Activated T-cell treated with anti-CD3 and anti-CD28 coated beads for 48 hours (primary cell): ENCODE results near the gene THSD7B.

Experiments used
- DNase-seq: peaks from one replicate; pipeline ENCODE4 v3.0.0-alpha.2; 2020; ENCODE audit warnings: low read depth

THSD7B gene

DNA sequence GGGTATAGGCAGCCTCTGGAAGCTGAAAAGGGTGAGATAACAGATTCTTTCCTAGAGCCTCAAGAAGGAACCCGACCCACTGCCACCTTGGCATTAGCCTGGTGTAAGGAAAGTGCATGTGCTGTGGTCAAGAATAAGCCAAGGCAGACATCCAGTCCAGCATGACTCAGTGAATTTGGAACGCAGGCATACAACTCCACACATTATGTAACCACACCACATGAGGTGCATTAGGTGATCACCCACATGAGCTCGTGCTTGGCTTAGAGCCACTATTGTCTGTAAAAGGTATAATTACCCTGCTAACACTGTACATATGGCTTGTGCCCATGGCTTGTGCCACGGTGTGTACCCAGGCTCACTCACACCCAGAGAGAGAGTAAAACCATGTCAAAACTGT is 615.3 kb downstream of the THSD7B start:
- no peak for DNase-seq

DNA sequence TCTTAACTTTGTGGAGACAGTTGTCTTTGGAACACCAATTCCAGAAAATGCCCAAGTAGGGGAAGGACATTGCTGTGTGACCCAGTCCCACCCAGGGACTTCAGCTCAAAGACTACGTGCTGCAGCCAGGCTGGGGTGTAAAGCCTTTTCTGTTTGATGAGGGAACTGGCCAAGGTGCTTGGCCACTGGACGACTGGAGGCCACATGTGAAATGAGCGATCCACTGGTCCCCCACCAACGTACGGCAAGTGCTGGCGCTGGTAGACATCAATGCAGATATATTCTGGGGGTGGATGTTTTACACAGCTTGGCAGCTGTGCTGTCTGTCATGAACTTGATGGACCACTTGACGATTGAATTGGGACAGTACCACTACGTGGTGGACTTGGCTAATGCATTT is 616.4 kb downstream of the THSD7B start:
- DNase-seq: no peak

DNA sequence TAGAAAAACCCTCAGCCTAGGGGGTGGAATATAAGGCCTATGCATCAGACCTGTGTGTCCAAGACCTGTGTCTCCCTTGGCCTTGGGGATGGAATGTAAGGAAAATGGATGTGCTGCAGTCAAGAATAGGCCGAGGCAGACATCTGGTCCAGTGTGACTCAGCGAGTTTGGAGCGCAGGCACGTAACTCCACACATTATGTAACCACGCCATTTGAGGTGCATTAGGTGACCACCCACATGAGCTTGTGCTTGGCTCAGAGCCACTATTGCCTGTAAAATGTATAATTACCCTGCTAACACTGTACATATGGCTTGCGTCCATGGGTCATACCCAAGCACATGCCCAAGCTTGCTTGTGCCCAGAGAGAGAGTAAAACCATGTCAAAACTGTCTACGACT is 618.0 kb downstream of the THSD7B start:
- DNase-seq: no peak

DNA sequence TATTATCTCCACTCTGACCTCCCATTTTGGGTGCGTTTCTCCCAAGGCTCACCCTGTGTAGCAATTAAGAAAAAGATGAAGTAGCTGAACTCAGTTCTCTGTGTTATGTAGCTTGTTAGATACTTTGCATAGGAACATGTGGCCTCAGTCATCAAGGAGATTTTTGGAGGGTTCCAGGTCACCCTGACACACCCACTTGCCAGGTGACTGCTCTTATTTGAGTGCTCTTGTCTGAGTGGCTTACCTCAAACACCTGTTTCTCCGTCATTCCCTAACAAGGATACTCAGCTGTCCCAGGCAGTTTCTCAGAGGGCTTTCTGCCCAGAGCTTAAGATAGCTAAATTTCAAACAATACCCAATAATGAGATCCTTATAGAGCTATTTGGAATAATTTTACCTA is 621.7 kb downstream of the THSD7B start:
- DNase-seq: no peak

DNA sequence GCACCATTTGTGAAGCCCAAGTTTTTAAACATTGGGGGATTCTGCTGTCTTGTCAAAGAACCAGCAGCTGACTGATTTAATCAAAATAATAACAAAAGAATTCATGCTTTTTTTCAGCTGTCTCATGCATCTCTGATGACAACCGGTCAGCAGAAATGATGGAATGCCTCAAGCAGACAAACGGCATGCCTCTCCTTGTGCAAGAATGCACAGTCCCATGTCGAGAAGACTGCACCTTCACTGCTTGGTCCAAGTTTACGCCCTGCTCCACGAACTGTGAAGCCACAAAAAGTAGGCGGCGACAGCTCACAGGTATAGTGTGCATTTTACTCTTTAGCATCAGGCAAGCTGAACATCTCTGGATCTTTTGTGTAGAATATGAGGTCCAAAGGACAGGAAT is 640.2 kb downstream of the THSD7B start:
- no peak for DNase-seq

DNA sequence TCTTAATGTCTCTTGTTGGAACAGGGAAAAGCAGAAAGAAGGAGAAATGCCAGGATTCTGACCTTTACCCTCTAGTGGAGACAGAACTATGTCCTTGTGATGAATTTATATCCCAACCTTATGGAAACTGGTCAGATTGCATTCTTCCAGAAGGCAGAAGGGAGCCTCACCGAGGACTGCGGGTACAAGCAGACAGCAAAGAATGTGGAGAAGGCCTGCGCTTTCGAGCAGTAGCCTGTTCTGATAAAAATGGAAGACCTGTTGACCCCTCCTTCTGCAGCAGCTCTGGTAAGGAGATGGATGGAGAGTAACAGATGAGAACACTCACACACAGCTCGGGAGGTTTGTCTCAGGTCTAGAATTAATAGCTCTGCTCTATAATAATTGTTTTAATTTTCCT is 646.2 kb downstream of the THSD7B start:
- DNase-seq: no peak

DNA sequence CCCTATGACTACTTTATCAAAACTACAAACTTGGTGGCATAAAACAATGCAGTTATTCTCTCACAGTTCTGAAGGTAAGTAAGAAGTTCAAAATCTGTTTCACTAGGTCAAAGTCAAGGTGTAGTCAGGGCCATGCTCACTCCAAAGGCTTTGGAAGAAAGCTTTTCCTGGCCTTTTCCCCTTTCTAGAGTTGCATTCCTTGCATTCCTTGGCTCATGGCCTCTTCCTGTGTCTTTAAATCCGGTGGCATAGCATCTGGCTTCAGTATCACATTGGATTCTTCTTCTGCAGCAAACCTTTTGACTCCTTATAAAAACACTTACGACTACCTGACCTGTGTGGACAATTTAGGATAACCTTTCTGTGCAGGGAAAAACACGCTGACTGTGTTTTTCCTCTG is 655.4 kb downstream of the THSD7B start:
- no peak for DNase-seq

DNA sequence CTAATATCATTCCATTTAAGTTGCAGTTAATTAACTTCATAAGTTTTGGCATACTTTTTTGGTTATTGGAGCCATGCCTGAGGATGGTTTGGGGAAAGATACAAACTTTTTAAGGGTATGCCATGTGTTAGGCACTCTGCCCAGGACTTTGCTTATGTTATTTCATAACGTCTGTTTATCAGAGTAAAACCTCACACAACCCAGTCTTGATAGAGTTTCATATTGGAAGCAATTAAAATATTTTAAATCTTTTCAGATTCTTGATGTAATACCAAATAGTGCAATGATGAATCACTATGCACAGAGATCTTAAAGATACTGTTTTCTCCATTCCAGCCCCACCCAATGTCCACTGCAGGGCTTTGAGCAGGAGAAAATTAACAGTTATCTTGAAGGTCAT is 669.8 kb downstream of the THSD7B start:
- no peak for DNase-seq

DNA sequence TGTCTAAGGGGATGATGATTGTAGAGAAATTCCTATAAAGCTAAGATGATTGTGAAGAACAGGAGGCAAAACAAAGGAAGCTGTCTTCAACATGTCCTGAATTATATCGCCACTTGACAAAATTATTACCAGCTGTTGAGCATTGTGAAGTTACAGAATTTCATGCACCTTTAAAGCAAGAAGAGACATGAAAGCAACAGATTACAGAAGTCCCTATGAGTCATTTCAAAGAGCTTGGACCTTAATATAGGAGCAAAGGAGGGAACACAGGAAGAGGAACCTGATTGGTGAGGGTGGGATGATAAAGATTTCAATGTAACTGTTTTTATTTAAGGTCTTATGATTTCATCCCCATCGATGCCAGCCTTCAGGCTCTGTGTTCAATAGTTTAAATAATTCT is 672.0 kb downstream of the THSD7B start:
- no peak for DNase-seq

DNA sequence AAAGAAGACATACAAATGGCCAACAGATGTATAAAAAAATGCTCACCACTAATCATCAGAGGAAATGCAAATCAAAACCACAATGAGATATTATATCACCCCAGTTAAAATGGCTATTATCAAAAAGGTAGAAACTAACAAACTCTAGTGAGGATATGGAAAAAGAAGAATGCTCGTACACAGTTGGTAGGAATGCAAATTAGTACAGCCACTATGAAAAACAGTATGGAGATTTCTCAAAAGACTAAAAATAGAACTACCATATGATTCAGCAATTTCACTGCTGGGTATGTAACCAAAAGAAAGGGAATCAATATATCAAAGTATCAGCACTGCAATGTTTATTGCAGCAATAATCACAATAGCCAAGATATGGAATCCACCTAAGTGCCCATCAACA is 679.6 kb downstream of the THSD7B start:
- no peak for DNase-seq

DNA sequence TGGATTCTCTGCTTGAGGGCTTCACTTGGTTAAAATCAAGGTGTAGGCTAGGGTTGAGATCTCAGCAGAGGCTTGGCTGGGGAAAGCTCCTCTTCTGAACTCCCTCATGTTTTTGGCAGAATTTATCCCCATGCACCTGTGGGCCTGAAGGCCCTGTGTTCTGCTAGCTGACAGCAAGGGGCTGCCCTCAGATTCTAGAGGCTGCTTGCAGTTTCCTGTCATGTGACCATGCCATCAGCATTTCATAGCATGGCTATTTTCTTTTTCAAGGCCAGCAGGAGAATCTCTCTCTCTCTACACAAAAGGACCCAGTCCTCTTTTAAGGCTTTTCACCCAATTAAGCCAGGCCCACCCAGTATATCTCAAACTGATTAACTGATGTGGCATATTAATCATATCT is 684.1 kb downstream of the THSD7B start:
- no peak for DNase-seq

DNA sequence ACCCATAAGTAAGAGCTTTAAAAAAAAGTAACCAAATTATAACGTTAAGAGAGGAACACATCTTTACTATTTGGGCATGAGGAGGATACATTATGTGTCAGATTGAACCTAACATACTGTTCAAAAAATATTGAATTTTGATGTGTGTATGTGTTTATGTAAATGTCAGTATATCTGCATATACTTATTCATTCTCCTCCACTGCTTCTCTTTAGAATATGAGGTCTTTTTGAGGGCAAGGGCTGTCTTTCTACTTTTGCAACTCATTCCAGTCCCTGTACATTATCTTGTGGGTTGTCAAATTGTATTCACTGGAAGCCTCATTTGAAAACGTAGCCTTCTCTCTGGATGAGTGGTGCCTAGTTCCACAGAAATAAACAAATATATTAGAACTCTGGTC is 689.5 kb downstream of the THSD7B start:
- no peak for DNase-seq

DNA sequence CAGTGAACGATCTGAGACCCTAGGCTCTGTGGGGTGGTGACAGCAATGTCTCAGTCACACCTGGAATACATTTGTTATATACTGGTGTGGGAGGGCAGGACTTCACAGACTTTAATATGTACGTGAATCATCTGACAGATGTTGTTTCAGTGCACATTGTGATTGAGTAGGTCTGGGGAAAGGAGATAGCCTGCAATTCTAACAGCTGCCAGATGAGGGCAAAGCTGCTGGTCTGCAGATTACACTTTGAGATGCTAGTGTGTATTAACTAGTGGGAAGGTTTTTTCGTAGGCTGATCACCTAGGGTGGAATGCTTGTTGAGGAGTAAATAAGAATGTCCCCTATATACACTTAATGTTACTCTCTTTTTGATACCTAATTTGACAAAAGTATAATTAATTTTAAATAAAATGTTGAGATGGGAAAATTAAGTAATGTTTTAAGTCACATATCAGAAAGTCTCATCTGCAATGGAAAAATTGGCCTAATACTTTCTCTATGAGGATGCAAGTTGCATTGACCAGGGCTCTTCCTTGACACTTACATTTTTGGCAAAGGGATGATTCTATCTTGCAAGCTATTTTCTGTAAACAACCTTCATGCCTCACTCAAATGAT is 702.0 kb downstream of the THSD7B start:
- no peak for DNase-seq

DNA sequence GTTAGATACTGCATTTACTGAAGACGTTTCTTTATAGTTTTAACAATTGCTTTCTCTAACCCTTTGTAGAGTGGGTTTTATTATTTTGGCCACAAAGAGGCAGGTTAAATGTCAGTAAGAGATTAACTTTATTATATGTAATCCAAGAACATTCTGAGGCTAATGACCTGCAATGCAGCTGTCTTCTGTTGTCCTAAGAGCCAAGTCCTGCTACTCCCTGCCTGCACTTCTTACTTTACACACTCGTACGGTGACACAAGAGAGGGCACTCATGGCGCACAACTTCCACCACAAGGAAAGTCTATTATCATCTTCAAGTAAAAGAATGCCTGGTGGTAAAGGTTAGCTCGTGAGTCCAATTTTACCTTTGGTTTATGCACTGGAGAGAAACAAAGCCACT is 727.9 kb downstream of the THSD7B start:
- no peak for DNase-seq

DNA sequence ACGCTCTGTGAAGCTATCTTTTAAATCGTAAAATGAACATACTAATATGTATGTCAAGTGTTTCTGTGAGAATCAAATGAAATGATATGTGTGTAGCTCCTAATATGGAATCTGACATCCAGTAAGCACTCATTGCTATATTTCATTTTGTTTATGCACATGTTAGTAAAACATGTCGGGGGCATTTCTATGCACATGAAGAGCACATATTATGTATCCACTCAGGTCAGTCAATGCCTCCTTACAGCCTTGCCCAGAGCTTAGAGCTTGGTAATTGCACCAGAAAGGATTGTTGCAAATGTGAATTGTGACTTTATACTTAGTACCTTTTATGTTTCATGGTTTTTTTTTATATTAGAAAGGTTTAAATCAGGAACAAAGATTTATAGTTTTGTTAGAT is 735.3 kb downstream of the THSD7B start:
- no peak for DNase-seq

DNA sequence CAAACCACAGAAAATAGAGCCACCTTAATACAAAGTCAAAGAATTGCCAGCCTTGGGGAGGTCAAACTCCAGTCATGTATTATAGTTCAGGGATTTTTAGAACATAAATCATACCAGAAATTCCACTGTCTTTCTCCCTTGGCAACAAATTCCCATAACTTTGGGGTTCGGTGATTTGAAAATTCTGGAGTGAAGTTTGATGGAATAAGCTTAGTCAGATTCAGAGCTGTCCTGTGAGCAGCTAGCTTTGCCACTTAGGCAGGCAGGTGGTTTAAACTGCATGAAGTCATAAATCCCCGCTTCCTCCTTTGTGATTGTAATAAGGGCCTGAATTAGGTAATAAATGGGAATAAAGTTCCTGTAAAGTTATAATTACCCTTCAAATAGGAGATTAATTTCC is 741.9 kb downstream of the THSD7B start:
- no peak for DNase-seq

DNA sequence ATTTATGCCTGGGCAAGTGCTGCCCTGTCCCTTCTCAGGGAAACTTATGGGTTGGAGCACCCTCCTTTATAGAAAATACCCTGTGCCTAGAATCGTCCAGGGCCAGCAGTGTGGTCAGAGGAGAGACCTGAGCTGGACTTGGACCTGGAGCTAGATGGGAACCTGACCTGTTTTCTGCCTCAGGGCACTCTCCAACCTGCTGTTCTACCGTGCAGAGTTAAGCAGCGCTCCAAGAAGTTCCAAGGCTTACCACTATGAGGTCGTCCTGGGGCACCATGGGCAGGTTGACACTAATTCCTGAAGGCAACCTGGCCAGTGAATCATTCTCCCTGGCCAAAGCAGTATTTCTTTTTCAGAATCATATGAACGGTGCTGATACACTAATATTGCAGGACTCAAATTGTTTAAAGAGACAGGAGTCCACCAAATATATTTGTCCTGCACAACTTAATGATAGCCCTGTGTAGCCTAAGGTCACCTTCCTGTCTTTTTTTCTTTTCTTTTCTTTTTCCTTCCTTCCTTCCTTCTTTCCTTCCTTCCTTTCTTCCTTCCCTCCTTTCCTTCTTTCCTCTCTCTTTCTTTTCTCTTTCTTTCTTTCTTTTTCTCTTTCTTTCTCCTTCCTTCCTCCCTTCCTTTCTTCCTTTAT is 743.5 kb downstream of the THSD7B start:
- DNase-seq: no peak

DNA sequence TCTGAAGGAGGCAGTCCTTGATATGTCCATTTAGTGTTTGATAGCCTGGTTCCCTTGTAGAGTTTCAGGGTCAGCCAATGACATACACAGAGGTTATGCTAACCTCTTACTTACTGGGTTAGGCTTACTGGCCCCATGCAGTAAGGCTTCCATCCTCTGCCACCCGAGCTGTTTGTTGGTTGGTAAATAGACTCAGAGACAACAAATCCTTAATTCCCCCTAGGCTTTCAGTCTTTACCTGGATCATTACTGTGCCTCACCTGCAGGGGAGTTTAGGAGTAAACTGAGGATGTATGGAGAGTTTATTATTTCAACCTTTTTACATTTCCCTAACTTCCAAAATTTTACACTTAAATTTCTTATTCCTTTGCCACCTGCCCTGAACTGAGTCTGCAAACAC is 746.2 kb downstream of the THSD7B start:
- DNase-seq: no peak

DNA sequence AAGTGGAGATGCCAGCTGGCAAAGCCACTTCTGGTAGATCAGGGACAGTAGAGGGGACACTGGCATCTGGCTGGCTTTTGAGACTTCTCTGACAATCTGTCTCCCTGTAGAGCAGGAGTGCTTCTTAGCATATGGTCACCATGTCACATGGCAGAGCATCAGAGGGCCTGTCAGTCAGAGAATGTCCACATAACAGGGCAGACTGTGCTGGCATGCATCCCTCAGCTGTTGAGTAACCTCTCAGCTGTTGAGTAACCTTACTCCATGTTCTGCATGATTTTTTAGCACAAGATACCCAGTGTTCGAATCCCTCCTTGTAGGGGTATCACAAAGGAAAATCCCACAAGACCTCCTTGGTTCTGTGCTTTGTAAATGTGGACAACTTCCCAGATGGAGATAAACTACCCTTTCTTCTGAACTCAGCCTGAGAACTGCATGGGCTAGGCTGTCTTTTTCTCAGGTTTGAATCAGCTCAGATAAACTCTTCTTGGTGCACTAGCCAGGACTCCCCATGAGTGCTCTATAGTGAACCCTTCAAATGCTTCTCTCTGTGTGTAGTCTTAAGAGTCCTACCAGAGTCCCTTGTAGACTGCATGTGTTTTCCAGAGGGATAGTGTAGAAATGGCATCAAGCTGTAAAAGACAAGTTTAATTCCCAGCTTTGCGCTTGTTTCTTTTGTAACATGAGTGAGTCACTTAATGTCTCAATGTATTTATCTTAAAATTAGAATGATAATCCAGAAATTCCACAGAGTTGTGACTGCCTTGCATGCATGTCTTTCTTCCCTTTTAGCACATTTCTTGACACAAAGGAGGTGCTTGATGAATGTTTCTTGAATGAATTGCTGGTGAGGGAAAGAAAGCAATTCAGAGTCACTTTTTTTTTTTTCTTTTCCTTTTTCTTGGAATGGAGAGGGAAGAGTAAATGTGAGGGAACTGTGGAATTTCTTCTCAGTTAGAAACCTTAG is 756.6 kb downstream of the THSD7B start:
- DNase-seq: no peak

DNA sequence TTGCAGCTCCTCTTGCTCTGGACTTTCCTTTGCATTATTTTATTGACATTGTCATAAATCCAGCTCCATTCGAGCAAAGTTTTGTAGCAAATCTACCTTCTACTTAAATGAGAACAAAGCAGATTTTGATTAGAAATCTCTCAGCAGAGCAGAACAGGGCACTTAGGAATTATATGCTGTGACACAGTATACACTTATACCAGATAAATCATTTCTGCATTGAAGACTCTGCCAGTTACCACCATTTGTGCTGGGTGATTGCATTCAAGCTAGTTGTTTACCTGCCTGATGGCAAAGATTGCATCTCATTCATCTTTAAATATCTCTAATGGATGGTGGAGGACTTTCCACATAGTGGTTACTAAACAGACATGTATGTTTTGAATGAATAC is 757.3 kb downstream of the THSD7B start:
- DNase-seq: no peak

DNA sequence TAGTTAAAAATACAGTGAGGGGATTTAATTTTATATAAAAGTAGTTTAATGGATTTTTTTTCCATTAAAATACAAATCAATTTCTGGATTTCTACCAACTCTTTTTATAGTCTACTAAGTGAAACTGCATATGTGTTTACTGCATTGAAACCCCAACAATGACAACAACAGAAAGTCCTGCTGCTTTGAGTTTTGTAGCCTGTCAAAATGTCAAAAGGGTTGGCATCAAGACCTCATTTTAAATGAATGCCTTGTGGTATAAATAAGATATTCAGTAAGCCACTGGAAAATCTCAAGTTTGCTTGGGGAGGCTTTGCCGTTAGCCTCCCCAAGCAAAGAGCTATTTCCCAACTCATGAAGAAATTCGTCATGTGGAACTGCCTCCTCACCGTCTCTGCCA is 758.6 kb downstream of the THSD7B start:
- DNase-seq: no peak

DNA sequence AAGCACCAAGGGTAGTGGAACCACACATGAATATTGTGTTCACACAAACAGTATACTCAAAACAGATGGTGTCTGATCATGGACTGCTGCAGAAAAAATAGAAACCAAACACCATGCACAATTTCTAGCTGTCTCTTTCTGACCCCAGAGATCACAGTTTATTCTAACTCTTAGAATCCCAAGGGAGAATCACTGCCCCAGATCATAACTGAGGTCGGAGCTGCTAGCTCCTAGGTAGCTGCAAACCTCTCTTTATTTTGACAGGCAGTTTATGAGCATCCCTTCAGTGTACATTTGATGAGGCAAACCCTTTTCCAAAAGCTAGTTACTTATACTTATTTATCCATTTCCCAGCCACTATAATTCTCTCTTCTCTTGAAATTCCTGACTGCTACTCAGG is 759.8 kb downstream of the THSD7B start:
- no peak for DNase-seq

DNA sequence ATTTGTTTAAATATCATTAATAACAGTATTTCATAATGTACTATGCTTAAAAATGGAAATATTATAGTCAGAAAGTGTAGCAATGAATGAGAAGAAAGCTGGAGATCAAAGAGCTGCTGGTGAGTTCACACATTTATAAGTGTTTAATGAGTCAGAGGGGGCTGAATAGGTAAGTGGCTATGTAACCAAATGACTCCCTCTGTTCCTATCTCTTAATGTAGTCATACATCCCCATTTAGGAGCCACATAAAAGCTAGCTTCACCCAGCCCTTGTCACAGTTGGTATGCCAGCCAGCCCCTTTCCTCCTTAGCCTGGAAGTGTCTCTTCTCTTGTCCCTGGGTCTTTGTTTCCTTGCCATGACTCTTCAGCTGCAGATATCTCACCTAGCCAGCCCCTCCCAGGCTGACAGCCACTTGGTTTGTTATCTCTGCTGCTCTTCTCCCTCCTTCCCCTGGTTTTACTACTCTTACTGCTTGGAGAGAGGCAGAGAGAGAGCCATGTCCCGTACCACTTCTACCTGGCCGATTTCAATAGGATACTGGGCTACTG is 760.4 kb downstream of the THSD7B start:
- no peak for DNase-seq
